ENCODE results near the gene DCAF17.

The DCAF17 gene

DNA sequence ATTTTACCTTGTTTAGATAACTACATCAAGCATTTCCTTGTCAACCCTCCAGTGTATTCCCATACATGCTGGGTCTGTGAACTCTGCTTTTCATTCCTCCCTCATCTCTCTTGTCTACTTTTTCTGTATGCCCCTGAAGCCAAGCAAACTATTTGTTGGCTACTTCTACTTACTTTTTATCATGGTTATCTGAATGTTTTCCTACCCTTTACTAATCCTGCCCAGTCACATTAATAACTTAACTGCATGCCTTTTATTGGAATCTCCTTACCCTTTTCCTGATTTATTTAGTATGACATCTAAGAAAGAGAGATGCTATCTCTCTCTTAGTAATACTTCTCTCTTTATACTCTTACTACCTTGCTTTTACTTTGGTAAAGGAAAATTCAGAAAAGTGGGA, 17.0 kb downstream of the DCAF17 start:
- DNase-seq (no peak), ATAC-seq (ENCODE audit: insufficient read depth, low read depth) (no peak)
- H3K79me2 ChIP-seq (ENCODE audit: insufficient read depth, low read length): no peaks in the 10 kb centered on the region; the same call in 1 of the 2 replicates
- no peaks in the 10 kb centered on the region for H4K20me1 ChIP-seq (ENCODE audit: insufficient read depth, low read length)
- H3K4me2 ChIP-seq (ENCODE audit: insufficient read depth, low read length): no peak overlapping the region
- H3K9me3 ChIP-seq (ENCODE audit: insufficient read depth, low read length, severe bottlenecking): no peaks in the 10 kb centered on the region
- no peaks in the 10 kb centered on the region for H3K4me1 ChIP-seq (ENCODE audit: insufficient read depth, low read length)
- TF ChIP-seq, protein P1, sequence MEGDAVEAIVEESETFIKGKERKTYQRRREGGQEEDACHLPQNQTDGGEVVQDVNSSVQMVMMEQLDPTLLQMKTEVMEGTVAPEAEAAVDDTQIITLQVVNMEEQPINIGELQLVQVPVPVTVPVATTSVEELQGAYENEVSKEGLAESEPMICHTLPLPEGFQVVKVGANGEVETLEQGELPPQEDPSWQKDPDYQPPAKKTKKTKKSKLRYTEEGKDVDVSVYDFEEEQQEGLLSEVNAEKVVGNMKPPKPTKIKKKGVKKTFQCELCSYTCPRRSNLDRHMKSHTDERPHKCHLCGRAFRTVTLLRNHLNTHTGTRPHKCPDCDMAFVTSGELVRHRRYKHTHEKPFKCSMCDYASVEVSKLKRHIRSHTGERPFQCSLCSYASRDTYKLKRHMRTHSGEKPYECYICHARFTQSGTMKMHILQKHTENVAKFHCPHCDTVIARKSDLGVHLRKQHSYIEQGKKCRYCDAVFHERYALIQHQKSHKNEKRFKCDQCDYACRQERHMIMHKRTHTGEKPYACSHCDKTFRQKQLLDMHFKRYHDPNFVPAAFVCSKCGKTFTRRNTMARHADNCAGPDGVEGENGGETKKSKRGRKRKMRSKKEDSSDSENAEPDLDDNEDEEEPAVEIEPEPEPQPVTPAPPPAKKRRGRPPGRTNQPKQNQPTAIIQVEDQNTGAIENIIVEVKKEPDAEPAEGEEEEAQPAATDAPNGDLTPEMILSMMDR (IDR thresholded peaks at IDR 0.05; ENCODE audit: borderline replicate concordance, extremely low read depth, low read length, poor library complexity, severe bottlenecking): no peak
- TF ChIP-seq EZH2 (IDR thresholded peaks at IDR 0.05; ENCODE audit: borderline replicate concordance, low read depth, low read length, severe bottlenecking): no peak
- peaks cover 55% of the 10 kb centered on the region for H3K36me3 ChIP-seq (ENCODE audit: insufficient read depth, low read length)
- no peaks in the 10 kb centered on the region for H3K27me3 ChIP-seq (ENCODE audit: insufficient read depth, low read length, poor library complexity)
- H2AFZ ChIP-seq (ENCODE audit: low read depth, low read length): no peak overlapping the region
- H3K27ac ChIP-seq (ENCODE audit: low read length): no peak overlapping the region
- H3K4me3 ChIP-seq (ENCODE audit: low read depth in 1 of 2, low read length in 2 of 2): no peak overlapping the region
- no peak overlapping the region for H3K9ac ChIP-seq (ENCODE audit: low read depth, low read length)

DNA sequence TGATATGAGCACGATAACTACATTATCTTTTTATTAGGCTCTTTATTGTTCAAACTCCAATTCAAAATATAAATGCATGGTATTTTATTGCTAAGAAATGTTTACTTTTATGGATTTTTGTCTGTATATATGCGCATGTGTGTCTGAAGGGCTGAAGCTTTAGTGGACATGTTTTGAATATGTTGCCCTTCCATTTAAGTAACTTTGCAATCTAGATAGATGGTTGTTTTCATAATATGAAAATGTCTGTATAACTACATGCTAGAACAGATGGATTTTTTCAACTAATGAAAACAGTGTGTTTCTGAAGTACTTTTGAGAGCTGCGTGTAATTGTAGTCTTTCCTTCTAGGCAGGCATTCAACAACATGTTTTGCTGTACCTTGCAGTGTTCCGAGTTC, 18.7 kb downstream of the DCAF17 start:
- Histone ChIP-seq H3K9ac (ENCODE audit: low read depth, low read length) (no peak overlapping the region), H3K27ac (ENCODE audit: low read length) (no peak overlapping the region)
- TF ChIP-seq, protein P1 (IDR thresholded peaks at IDR 0.05; ENCODE audit: borderline replicate concordance, extremely low read depth, low read length, poor library complexity, severe bottlenecking): no peak
- no peak for TF ChIP-seq EZH2 (IDR thresholded peaks at IDR 0.05; ENCODE audit: borderline replicate concordance, low read depth, low read length, severe bottlenecking)

DNA sequence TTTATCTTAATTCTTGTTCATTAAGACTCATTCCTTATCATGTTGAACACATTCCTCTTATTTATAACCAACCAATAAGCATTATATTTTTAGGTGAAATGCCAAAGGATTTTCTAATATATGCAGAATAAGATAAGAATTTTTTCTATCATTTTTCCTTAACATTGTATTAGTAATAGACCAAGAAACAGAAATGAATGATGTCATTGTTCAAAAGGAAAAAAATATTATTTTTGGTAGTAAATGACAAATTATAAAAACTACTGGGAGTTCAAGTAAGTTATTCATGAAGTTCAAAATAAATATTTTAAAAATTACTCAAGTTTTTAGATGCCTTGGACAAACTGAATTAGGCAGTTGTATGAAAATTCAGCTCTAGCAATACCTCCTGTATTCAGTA, 25.5 kb downstream of the DCAF17 start:
- no peak overlapping the region for H3K27ac ChIP-seq (ENCODE audit: low read length)
- ATAC-seq (ENCODE audit: insufficient read depth, low read depth) (no peak), DNase-seq (no peak)
- H3K9me3 ChIP-seq (ENCODE audit: insufficient read depth, low read length, severe bottlenecking): peaks cover 6% of the 10 kb centered on the region
- no peak overlapping the region for H3K4me2 ChIP-seq (ENCODE audit: insufficient read depth, low read length)
- H3K4me3 ChIP-seq (ENCODE audit: low read depth in 1 of 2, low read length in 2 of 2): no peak overlapping the region
- H3K4me1 ChIP-seq (ENCODE audit: insufficient read depth, low read length): no peaks in the 10 kb centered on the region
- no peaks in the 10 kb centered on the region for H4K20me1 ChIP-seq (ENCODE audit: insufficient read depth, low read length)
- no peak overlapping the region for H3K9ac ChIP-seq (ENCODE audit: low read depth, low read length)
- H3K79me2 ChIP-seq (ENCODE audit: insufficient read depth, low read length): no peaks in the 10 kb centered on the region; the same call in 1 of the 2 replicates
- peaks cover 57% of the 10 kb centered on the region for H3K36me3 ChIP-seq (ENCODE audit: insufficient read depth, low read length)
- TF ChIP-seq, protein P1 (IDR thresholded peaks at IDR 0.05; ENCODE audit: borderline replicate concordance, extremely low read depth, low read length, poor library complexity, severe bottlenecking): no peak
- no peak for TF ChIP-seq EZH2 (IDR thresholded peaks at IDR 0.05; ENCODE audit: borderline replicate concordance, low read depth, low read length, severe bottlenecking)
- H3K27me3 ChIP-seq (ENCODE audit: insufficient read depth, low read length, poor library complexity): no peaks in the 10 kb centered on the region
- H2AFZ ChIP-seq (ENCODE audit: low read depth, low read length): no peak overlapping the region

More for the DNA sequence above, 18.7 kb downstream of the DCAF17 start:
- H3K4me2 ChIP-seq (ENCODE audit: insufficient read depth, low read length): no peak overlapping the region
- no peak for ATAC-seq (ENCODE audit: insufficient read depth, low read depth)
- DNase-seq: no peak
- H3K27me3 ChIP-seq (ENCODE audit: insufficient read depth, low read length, poor library complexity): no peaks in the 10 kb centered on the region
- H3K36me3 ChIP-seq (ENCODE audit: insufficient read depth, low read length): peaks cover 68% of the 10 kb centered on the region
- no peaks in the 10 kb centered on the region for H3K9me3 ChIP-seq (ENCODE audit: insufficient read depth, low read length, severe bottlenecking)
- no peaks in the 10 kb centered on the region for H3K4me1 ChIP-seq (ENCODE audit: insufficient read depth, low read length)
- no peaks in the 10 kb centered on the region; the same call in 1 of the 2 replicates for H3K79me2 ChIP-seq (ENCODE audit: insufficient read depth, low read length)
- no peak overlapping the region for H2AFZ ChIP-seq (ENCODE audit: low read depth, low read length)
- no peak overlapping the region for H3K4me3 ChIP-seq (ENCODE audit: low read depth in 1 of 2, low read length in 2 of 2)
- no peaks in the 10 kb centered on the region for H4K20me1 ChIP-seq (ENCODE audit: insufficient read depth, low read length)

- Histone ChIP-seq H3K4me2 (ENCODE audit: insufficient read depth, low read length) (no peak overlapping the region), H3K4me3 (ENCODE audit: low read depth in 1 of 2, low read length in 2 of 2) (no peak overlapping the region), H3K27ac (ENCODE audit: low read length) (no peak overlapping the region), H3K79me2 (ENCODE audit: insufficient read depth, low read length) (no peaks in the 10 kb centered on the region), H4K20me1 (ENCODE audit: insufficient read depth, low read length) (no peaks in the 10 kb centered on the region), H2AFZ (ENCODE audit: low read depth, low read length) (no peak overlapping the region), H3K9ac (ENCODE audit: low read depth, low read length) (no peak overlapping the region), H3K36me3 (ENCODE audit: insufficient read depth, low read length) (peaks cover 53% of the 10 kb centered on the region), H3K27me3 (ENCODE audit: insufficient read depth, low read length, poor library complexity) (no peaks in the 10 kb centered on the region), H3K9me3 (ENCODE audit: insufficient read depth, low read length, severe bottlenecking) (peaks cover 6% of the 10 kb centered on the region), H3K4me1 (ENCODE audit: insufficient read depth, low read length) (no peaks in the 10 kb centered on the region)
- ATAC-seq (ENCODE audit: insufficient read depth, low read depth) (no peak), DNase-seq (no peak)
- TF ChIP-seq, protein P1 (IDR thresholded peaks at IDR 0.05; ENCODE audit: borderline replicate concordance, extremely low read depth, low read length, poor library complexity, severe bottlenecking): no peak
- TF ChIP-seq EZH2 (IDR thresholded peaks at IDR 0.05; ENCODE audit: borderline replicate concordance, low read depth, low read length, severe bottlenecking): no peak
These were observed 26.5 kb downstream of the DCAF17 start for GRCh38 chr2:171460537-171460936.

Data from DND-41 (cell line).